ENCODE results near the gene BICC1. TPM values are rescaled to one million over a fixed set of nuclear protein-coding genes. Genes with fewer than 3 reads are reported as not detected.

BICC1 gene
- total RNA-seq, 1 donor from 2014 or later, result 8.8 TPM

DNA sequence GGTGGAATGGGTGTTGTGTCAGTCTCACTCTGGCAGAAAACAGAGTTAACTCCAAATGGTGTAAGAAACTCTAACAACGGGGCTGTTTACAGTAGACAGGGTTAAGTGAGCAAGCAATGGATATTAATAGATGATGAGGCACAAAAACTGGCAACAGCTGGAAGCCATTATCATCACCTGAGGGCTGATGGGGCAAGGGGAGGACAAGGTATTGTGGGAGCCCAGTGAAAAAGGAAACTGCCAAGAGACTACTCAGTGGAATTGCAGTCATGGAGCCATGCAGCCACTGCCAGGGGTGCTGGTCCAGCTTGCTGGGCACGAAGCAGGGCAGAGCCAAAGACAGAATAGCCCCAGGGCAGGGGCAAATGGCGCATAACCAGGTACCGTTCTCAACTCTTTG is 260.7 kb downstream of the BICC1 start:
- no peak for DNase-seq (ENCODE audit: extremely low read depth, low read depth, low spot score)

GRCh38 chr10:58773944-58774343 is 261.3 kb downstream of the BICC1 start:
- no peak for DNase-seq (ENCODE audit: extremely low read depth, low read depth, low spot score)

GRCh38 chr10:58775960-58776567 is 263.4 kb downstream of the BICC1 start:
- no peak for DNase-seq (ENCODE audit: extremely low read depth, low read depth, low spot score)

GRCh38 chr10:58776568-58777318 is 264.1 kb downstream of the BICC1 start:
- no peak for DNase-seq (ENCODE audit: extremely low read depth, low read depth, low spot score)

GRCh38 chr10:58778966-58779365 is 266.3 kb downstream of the BICC1 start:
- DNase-seq (ENCODE audit: extremely low read depth, low read depth, low spot score), result no peak

- DNase-seq (ENCODE audit: extremely low read depth, low read depth, low spot score), result no peak
Measured at GRCh38 chr10:58779594-58779993, 266.9 kb downstream of the BICC1 start.

GRCh38 chr10:58780476-58780875 is 267.8 kb downstream of the BICC1 start:
- DNase-seq (ENCODE audit: extremely low read depth, low read depth, low spot score), result no peak

DNA sequence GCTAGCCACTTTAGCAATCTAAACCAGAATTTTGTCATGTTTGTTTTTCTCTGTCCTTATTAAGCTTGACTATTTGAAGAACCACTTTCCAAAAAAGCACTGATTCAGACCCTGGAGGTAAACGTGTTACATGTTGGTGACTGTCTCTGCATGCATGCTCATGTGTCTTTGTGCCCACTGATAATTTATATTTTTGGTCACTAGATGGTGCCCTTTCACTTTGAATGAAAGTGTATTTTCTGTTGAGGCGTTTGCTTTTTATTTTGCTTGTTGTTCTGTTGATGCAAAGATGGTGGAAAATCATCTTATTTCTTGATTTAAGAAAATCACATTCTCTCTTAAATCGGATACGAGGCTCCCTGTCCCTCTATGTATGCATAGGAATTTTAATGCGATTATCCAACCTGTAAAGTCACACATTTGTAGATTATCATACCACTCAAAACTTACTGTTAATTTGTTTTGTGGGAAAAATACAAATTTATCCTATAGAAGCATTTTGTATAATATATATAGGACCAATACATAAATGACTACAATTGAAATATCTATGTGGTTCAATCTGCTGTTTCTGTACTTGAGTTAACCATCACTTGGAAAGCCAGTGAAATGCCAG is 269.3 kb downstream of the BICC1 start:
- DNase-seq (ENCODE audit: extremely low read depth, low read depth, low spot score), result no peak

- DNase-seq (ENCODE audit: extremely low read depth, low read depth, low spot score), result no peak
Measured at GRCh38 chr10:58782876-58783851, 270.5 kb downstream of the BICC1 start.

DNA sequence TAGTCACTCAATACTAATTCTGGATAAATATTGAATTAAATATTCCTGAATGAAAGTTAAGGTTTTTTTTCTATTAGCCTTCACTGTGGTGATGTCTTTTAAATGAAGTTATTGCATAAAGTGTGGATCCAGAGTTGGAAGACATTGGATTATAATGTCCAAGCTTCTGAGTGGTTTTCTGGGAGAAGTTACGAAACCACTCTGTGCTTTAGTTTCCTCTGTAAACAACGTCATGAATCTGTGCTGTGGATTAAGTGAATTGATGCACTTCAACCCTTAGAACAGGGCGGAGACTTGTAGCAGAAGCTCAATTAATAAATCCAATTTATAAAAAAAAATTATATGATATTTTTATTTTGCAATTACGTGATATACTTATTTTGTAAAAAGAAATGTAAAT is 271.7 kb downstream of the BICC1 start:
- DNase-seq (ENCODE audit: extremely low read depth, low read depth, low spot score), result no peak

DNA sequence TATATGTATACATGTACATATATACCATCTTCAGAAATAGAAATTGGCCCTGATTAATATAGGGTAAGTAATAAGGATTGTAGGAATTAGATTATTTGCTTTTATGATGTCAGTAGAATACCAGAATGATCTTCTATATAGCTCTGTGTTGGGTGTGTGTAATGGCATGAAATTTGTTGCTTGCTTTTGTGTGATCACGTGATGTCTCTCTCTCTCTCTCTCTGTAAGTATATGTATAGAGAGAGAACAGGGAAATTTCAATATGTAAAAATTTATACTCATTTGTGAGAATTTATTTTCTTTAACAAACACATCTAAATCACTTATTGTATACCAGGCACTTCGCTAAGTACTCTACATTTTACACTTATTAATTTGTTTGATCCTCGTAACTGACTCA is 272.7 kb downstream of the BICC1 start:
- no peak for DNase-seq (ENCODE audit: extremely low read depth, low read depth, low spot score)

GRCh38 chr10:58791137-58791536 is 278.5 kb downstream of the BICC1 start:
- no peak for DNase-seq (ENCODE audit: extremely low read depth, low read depth, low spot score)

GRCh38 chr10:58795560-58795959 is 282.9 kb downstream of the BICC1 start:
- DNase-seq (ENCODE audit: extremely low read depth, low read depth, low spot score), result no peak

- no peak for DNase-seq (ENCODE audit: extremely low read depth, low read depth, low spot score)
Measured at GRCh38 chr10:58796242-58796641, 283.6 kb downstream of the BICC1 start.

DNA sequence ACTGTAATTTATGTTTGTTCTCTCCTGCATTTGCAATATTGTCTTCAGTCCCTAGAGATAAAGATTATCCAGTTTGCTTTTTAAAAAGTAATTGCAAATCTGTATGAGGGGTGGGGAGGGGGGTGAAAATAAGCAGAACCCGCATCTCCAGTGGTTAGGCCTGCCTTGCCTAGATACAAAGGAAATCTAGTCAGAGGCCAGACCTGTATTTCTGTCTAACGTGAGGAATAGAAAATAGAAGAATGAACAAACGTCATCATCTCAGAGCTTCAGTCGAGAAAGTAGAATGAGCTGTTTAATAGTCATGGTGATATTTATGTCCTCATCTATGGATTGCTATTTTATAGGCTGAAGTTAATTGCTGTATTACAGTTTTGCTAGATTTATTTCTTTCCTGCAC is 284.2 kb downstream of the BICC1 start:
- DNase-seq (ENCODE audit: extremely low read depth, low read depth, low spot score), result no peak

GRCh38 chr10:58797356-58797755 is 284.7 kb downstream of the BICC1 start:
- no peak for DNase-seq (ENCODE audit: extremely low read depth, low read depth, low spot score)

DNA sequence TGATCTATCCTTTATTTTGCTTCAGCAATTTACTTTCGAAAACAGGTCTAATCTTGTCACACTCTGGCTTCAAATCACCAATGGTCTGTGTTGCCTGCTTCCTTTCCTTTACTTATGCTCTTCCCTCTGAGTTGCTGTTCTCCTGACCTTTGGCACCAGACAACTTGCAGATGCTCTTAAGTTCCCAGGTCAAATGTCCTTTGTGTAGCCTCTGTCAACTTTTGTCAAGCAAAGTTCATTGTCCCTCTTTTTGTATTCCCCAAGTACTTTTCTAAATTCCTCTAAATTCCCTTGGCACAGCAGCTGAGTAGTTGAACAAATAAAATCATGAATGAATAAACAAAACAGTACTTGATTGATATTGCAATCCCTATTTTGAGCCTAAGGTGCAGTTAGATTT is 289.4 kb downstream of the BICC1 start:
- DNase-seq (ENCODE audit: extremely low read depth, low read depth, low spot score), result no peak

DNA sequence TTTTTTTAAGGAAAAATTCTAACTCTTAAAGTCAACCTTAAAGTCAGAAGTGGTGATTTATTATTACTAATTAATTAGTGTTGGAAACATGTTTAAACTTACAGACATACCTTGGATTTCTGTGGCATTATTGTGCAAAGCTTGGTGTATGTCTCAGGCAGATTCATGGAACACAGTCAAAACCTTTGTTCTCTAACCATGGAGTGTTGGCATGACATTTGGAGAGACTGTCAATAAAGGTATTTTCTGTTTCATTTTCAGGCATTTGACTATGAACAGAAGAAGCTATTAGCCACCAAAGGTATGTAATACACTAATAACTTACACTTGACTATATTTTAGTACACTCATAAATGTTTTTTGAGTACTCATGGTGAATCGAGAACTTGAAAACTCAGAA is 293.7 kb downstream of the BICC1 start:
- DNase-seq (ENCODE audit: extremely low read depth, low read depth, low spot score), result no peak

DNA sequence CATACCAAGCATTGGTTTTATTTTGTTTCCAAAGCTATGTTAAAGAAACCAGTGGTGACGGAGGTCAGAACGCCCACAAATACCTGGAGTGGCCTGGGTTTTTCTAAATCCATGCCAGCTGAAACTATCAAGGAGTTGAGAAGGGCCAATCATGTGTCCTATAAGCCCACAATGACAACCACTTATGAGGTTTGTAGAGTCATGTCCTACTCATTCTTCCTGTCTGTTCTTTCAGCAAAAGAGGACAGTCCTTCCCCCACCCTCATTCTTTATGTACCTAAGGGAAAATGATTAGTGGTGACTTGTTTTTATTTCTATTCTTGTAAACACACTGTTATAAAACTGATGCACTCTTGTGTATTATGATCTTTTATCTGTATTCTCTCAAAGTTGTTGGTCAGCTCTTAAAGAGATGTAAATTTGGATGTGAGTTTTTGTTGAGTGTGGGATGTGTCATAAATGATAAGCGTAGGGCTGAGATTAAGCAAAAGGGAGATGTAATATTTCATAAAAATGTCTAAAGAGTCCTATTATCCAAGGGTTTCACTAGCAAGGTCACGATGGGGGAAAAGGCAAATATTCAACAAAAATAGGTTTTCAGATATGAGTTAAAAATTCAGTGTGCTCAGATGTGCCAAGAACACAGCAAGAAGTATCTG is 294.4 kb downstream of the BICC1 start:
- DNase-seq (ENCODE audit: extremely low read depth, low read depth, low spot score), result no peak

GRCh38 chr10:58807629-58808022 is 295.0 kb downstream of the BICC1 start:
- DNase-seq (ENCODE audit: extremely low read depth, low read depth, low spot score), result no peak
